DMS53 treated with DMSO at 0.1 percent for 48 hours (cell line): ENCODE data around the gene TEX26.
A peak's percentile ranks its signal among the peaks of the same experiment; 100 is the strongest.

Experiments
- DNase-seq: peaks from one replicate; lab custom pipeline; 2025; ENCODE audit not compliant: unreplicated experiment; lab: John Stamatoyannopoulos, UW

The TEX26 gene

GRCh38 chr13:31011193-31011860, 78.9 kb downstream of the TEX26 start:
- DNase-seq: no peak

- DNase-seq: no peak
Measured at GRCh38 chr13:31011901-31012654, 79.6 kb downstream of the TEX26 start.

GRCh38 chr13:31012655-31013024, 80.2 kb downstream of the TEX26 start:
- DNase-seq: peak; percentile 6

- DNase-seq: no peak
Measured at GRCh38 chr13:31014456-31014855, 82.0 kb downstream of the TEX26 start.

- no peak for DNase-seq
Measured at GRCh38 chr13:31015199-31015598, 82.7 kb downstream of the TEX26 start.

GRCh38 chr13:31016342-31017325, 84.2 kb downstream of the TEX26 start:
- no peak for DNase-seq

- DNase-seq: no peak
Measured at GRCh38 chr13:31018511-31018910, 86.1 kb downstream of the TEX26 start.

GRCh38 chr13:31020996-31021395, 88.5 kb downstream of the TEX26 start:
- no peak for DNase-seq

GRCh38 chr13:31022288-31022895, 89.9 kb downstream of the TEX26 start:
- no peak for DNase-seq

GRCh38 chr13:31022928-31023530, 90.6 kb downstream of the TEX26 start:
- no peak for DNase-seq
